Activated B cell treated with CpG ODN at 0.5 μM for 24 hours (primary cell): ENCODE data around the gene EFEMP2. TPM values are rescaled to one million over a fixed set of nuclear protein-coding genes. Genes with fewer than 3 reads are reported as not detected.
"Not testable (repeated sequence)": the region's sequence is repeated elsewhere in the genome, so short reads cannot be mapped to it uniquely, and the experiment has no call there.

ENCODE experiments used
- ATAC-seq: fragments of 200-7000 bp; cut with Tn5 transposase; one replicate; pipeline ENCODE4 v1.10.0; 2021; ENCODE audit warnings: low read depth, mild to moderate bottlenecking, moderate library complexity
- CTCF ChIA-PET: fragments of 350-600 bp; sonication (Branson Sonifier 250); formaldehyde crosslinking; loops from one replicate; lab custom pipeline; 2021; ENCODE audit warnings: antibody characterized with exemption; lab: Charles Lee
- POLR2A ChIA-PET: fragments of 350-600 bp; sonication (Branson Sonifier 250); formaldehyde crosslinking; loops from one replicate; lab custom pipeline; 2021; ENCODE audit warnings: antibody characterized with exemption; lab: Charles Lee
- DNase-seq: peaks from one replicate; pipeline ENCODE4 v3.0.0; 2022
- H3K27ac Mint-ChIP-seq: one replicate; pipeline ENCODE4 v1.8.0; 2020; ENCODE audit warnings: mixed read lengths
- H3K27me3 Mint-ChIP-seq: one replicate; pipeline ENCODE4 v1.8.0; 2021; ENCODE audit warnings: mixed read lengths
- H3K36me3 Mint-ChIP-seq: one replicate; pipeline ENCODE4 v1.8.0; 2021; ENCODE audit warnings: low read depth, mixed read lengths
- H3K4me1 Mint-ChIP-seq: one replicate; pipeline ENCODE4 v1.8.0; 2021; ENCODE audit warnings: mixed read lengths
- H3K4me3 Mint-ChIP-seq: one replicate; pipeline ENCODE4 v1.8.0; 2020; ENCODE audit warnings: mild to moderate bottlenecking, mixed read lengths
- H3K9me3 Mint-ChIP-seq: one replicate; pipeline ENCODE4 v1.8.0; 2020; ENCODE audit warnings: mixed read lengths
- intact Hi-C: fragments of 100-400 bp; cut with micrococcal nuclease; formaldehyde crosslinking; loops from one replicate; pipeline ENCODE4 v1.15.1; 2024
- total RNA-seq: library from RNA; stranded (reverse); gene quantifications from 2 replicates; pipeline ENCODE4 v1.2.3, GENCODE V29; 2022
- TF ChIP-seq, protein P1 (sequence below): fragments of 200-600 bp; IDR thresholded peaks from one replicate; pipeline ENCODE4 v1.8.0; 2022; ENCODE audit warnings: antibody characterized with exemption, mild to moderate bottlenecking

Gene EFEMP2
- total RNA-seq, 1 donor from 2014 or later, result 3.8 TPM

DNA sequence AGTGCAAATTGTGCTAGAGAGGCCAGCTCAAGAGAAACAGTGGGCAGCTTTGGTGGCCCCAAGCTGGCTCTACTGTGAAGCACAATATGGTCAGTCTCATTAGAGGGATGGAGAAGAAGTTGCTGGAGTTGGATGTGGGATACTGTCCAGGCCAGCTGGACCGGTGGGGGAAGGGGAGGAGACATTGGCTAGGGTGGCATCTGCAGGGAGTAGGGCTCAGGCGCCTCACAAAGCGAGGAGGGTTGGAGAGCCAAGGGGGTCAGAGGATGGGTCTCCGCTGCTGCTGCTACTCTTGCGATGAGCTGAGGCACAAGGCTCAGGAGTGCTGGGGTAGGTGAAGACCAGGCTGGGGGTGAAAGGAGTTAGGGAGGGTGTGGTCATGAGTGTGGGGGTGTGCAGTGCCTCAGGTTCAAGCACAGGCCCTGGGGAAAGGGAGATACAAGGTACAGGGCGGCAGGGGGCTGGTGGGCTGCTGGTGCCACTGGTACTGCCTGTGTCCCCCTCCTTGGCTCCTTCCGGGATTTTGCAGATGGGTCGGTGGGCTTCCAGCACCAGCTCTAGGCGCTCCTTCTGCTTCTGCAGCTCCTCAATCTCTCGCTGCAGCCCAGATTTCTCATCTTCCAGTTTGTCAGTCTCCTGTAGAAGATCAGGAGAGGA lies 20.2 kb upstream of the EFEMP2 start:
- no peak for ATAC-seq
- intact Hi-C loops, result no loop called here
- TF ChIP-seq, protein P1, sequence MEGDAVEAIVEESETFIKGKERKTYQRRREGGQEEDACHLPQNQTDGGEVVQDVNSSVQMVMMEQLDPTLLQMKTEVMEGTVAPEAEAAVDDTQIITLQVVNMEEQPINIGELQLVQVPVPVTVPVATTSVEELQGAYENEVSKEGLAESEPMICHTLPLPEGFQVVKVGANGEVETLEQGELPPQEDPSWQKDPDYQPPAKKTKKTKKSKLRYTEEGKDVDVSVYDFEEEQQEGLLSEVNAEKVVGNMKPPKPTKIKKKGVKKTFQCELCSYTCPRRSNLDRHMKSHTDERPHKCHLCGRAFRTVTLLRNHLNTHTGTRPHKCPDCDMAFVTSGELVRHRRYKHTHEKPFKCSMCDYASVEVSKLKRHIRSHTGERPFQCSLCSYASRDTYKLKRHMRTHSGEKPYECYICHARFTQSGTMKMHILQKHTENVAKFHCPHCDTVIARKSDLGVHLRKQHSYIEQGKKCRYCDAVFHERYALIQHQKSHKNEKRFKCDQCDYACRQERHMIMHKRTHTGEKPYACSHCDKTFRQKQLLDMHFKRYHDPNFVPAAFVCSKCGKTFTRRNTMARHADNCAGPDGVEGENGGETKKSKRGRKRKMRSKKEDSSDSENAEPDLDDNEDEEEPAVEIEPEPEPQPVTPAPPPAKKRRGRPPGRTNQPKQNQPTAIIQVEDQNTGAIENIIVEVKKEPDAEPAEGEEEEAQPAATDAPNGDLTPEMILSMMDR, result no peak
- peaks cover 5% of the 10 kb centered on the region for H3K36me3 Mint-ChIP-seq
- peak overlapping the region; percentile 86 for H3K27ac Mint-ChIP-seq
- H3K9me3 Mint-ChIP-seq, result no peaks in the 10 kb centered on the region
- ChIA-PET POLR2A (interaction anchor here (0.6 to 11.8 kb wide), 7 partner anchors 8 to 778 kb away, joined by 4 to 340 read pairs (median 11); partner anchors contain the start of genes C11orf68, CFL1, MUS81 and SART1), CTCF (interaction anchor here (1.5 to 2.7 kb wide), 2 partner anchors 8 to 33 kb away, joined by 3 to 17 read pairs; partner anchors contain the start of gene MUS81)
- peaks cover 57% of the 10 kb centered on the region for H3K4me1 Mint-ChIP-seq
- peak overlapping the region; percentile 79 for H3K4me3 Mint-ChIP-seq
- no peaks in the 10 kb centered on the region for H3K27me3 Mint-ChIP-seq
- DNase-seq, result no peak

- H3K27me3 Mint-ChIP-seq, intact Hi-C loops, H3K9me3 Mint-ChIP-seq, H3K36me3 Mint-ChIP-seq, DNase-seq, ATAC-seq: not testable (repeated sequence)
- Mint-ChIP-seq H3K27ac (peak overlapping the region; percentile 86), H3K4me3 (peak overlapping the region; percentile 79), H3K4me1 (peaks cover 64% of the 10 kb centered on the region)
- ChIA-PET CTCF (interaction anchor here (1.5 kb wide), 1 partner anchor 32 kb away, joined by 3 read pairs; the partner anchor contains the start of gene MUS81), POLR2A (interaction anchor here (0.6 to 11.8 kb wide), 6 partner anchors 9 to 67 kb away, joined by 3 to 340 read pairs (median 30); partner anchors contain the start of genes C11orf68, CFL1, FOSL1 and MUS81)
Observed at GRCh38 chr11:65892137-65892540, 19.5 kb upstream of the EFEMP2 start.

DNA sequence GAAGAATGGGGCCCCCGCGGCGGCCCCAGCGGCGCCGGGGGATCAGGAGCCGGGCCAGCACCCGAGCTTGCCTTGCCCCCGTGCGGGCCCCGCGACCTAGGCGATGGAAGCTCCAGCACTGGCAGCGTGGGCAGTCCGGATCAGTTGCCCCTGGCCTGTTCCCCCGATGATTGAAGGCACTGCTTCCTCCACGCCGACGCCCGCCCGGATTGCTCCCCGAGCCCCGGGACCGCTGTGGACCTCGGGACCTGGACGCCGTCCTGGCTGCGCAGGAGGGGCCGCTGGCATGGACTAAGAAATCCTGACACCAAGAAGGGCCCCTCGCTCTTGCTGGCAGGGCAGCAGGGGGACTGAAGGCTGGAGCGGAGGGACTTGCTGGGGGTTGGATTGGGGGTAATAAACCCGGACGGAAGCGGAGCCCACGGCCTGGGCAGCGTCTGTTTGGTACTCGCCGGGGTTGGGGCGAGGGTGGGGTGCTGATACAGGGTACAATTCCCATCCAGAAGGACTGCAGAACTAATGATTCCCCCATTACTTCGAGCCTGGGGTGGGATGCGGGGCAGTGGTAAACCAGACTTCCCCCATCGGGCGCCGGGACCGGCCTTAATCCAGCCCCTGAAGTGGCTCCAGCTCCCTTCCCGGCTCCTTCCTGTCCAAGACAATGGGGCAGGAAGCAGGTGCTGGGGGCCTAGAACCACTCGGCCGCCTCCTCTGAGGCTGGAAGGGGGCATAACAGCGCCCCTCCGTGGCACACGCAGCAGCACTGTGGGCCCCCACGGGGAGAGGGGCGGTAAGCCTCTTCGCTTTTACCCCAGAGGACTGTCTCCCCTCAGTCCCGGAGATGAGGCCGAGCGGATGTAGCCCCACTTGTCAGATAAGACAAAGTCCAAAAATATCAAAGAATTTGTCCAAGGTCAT lies 18.9 kb upstream of the EFEMP2 start:
- TF ChIP-seq, protein P1, result no peak
- DNase-seq (no peak), ATAC-seq (no peak)
- ChIA-PET CTCF (interaction anchor here (0.5 to 4.2 kb wide), 19 partner anchors 9 to 225 kb away, joined by 3 to 63 read pairs (median 3); partner anchors contain the start of genes C11orf68, CFL1, FOSL1 and KAT5), POLR2A (interaction anchor here (0.6 to 11.8 kb wide), 37 partner anchors 7 to 756 kb away, joined by 3 to 340 read pairs (median 7); partner anchors contain the start of genes BANF1, C11orf68, CFL1 and CST6)
- H3K27me3 Mint-ChIP-seq, result no peaks in the 10 kb centered on the region
- peaks cover 10% of the 10 kb centered on the region for H3K36me3 Mint-ChIP-seq
- peak overlapping the region; percentile 86 for H3K27ac Mint-ChIP-seq
- H3K4me3 Mint-ChIP-seq, result peak overlapping the region; percentile 79
- H3K9me3 Mint-ChIP-seq, result no peaks in the 10 kb centered on the region
- H3K4me1 Mint-ChIP-seq, result peaks cover 71% of the 10 kb centered on the region
- intact Hi-C loops, result loop anchor here (2.0 kb wide), 1 partner anchor 179 kb away; the partner anchor contains the start of gene KAT5

GRCh38 chr11:65890324-65891218 lies 18.0 kb upstream of the EFEMP2 start, which contains the start of gene CCDC85B:
TSS of gene CCDC85B (plus strand) at chr11:65890673. CDS start at chr11:65890784, 111 bp downstream.
- peak within 1 kb of the TSS; percentile 95 for H3K27ac Mint-ChIP-seq
- intact Hi-C loops, result loop anchor here (1.0 to 2.0 kb wide), 3 partner anchors 10 to 178 kb away; partner anchors contain the start of genes C11orf68, DRAP1, FOSL1 and KAT5
- peak within 1 kb of the TSS; percentile 98 for H3K4me3 Mint-ChIP-seq
- ChIA-PET CTCF (interaction anchor here (0.5 to 4.2 kb wide), 26 partner anchors 8 to 227 kb away, joined by 3 to 63 read pairs (median 4); partner anchors contain the start of genes AP5B1, C11orf68, CFL1 and FOSL1), POLR2A (interaction anchor here (0.6 to 11.8 kb wide), 40 partner anchors 8 to 1017 kb away, joined by 3 to 340 read pairs (median 6); partner anchors contain the start of genes BANF1, C11orf68, CFL1 and CST6)
- no peaks in the 10 kb centered on the region for H3K9me3 Mint-ChIP-seq
- H3K4me1 Mint-ChIP-seq, result peaks cover 69% of the 10 kb centered on the region
- peak; percentile 66 for ATAC-seq
- TF ChIP-seq, protein P1, result no peak
- peaks cover 17% of the 10 kb centered on the region for H3K36me3 Mint-ChIP-seq
- peak; percentile 99 for DNase-seq
- no peaks in the 10 kb centered on the region for H3K27me3 Mint-ChIP-seq
